Sigmoid colon (tissue), 4 donors: ENCODE measurements around the gene SLC26A8.

ENCODE experiments used
- CTCF ChIP-seq, 4 experiments: fragments of 450-650 bp in 3 of 4; fragments of 200-600 bp in 1 of 4; IDR thresholded peaks; one replicate each; pipeline ENCODE4 v1.5.1; 2016 to 2019; ENCODE audit warnings: antibody characterized with exemption in 4 of 4, mild to moderate bottlenecking in 3 of 4, moderate library complexity in 2 of 4
- EP300 ChIP-seq, 4 donors: sonication (generic); formaldehyde crosslinking; IDR thresholded peaks; one replicate each; pipeline ENCODE4 v1.6.1; 2017; ENCODE audit warnings: antibody characterized with exemption in 4 of 4
- POLR2A ChIP-seq, 2 donors: fragments of 450-650 bp; IDR thresholded peaks; one replicate each; pipeline ENCODE4 v1.6.1; 2016; ENCODE audit warnings: antibody characterized with exemption in 2 of 2, mild to moderate bottlenecking in 2 of 2, moderate library complexity in 2 of 2
- POLR2AphosphoS5 ChIP-seq, 4 donors: sonication (generic); formaldehyde crosslinking; IDR thresholded peaks; one replicate each; pipeline ENCODE4 v1.6.1; 2017; ENCODE audit warnings: antibody characterized with exemption in 4 of 4

- TF ChIP-seq POLR2A (IDR thresholded peaks at IDR 0.05) (no peak), CTCF (IDR thresholded peaks at IDR 0.05) (no peak), EP300 (IDR thresholded peaks at IDR 0.05) (no peak), POLR2AphosphoS5 (IDR thresholded peaks at IDR 0.05) (no peak)
These were observed 39.0 kb upstream of the SLC26A8 start for GRCh38 chr6:36063318-36064060.
